AG09319 (cell line): ENCODE results near the gene BRWD1.

ENCODE experiments used
- DNase-seq: peaks from one replicate; pipeline ENCODE4 v3.0.0-alpha.2; 2010; ENCODE audit warnings: low read depth; ENCODE audit errors: extremely low read depth
- TF ChIP-seq, protein P1 (sequence below): IDR thresholded peaks from 2 replicates; pipeline ENCODE4 v1.5.1; 2011; ENCODE audit warnings: low read depth, mild to moderate bottlenecking, inconsistent platforms, low read length, moderate library complexity

The BRWD1 gene

DNA sequence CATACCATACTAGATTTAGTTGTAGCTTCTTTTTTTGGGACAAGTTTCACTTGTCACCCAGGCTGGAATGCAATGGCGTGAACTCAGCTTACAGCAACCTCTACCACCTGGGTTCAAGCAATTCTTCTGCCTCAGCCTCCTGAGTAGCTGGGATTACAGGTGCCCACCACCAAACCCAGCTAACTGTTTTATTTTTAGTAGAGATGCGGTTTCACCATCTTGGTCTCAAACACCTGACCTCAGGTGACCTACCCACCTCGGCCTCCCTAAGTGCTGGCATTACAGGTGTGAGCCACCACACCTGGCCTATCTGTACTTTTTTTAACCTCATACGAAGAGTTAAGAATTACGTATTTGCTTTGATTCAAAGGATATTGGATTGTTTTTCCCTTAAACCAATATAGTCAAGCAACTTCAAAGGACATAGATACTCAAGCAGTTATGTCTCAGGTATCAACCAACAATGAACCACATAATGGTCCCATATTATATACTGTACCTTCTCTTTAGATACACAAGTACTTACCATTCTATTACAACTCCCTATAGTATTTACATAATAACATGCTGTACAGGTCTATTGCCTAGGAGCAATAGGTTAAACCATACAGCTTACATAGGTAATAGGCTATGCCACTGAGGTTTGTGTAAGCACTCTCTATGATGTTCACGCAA, 28.0 kb upstream of the BRWD1 start:
- no peak for DNase-seq
- TF ChIP-seq, protein P1, sequence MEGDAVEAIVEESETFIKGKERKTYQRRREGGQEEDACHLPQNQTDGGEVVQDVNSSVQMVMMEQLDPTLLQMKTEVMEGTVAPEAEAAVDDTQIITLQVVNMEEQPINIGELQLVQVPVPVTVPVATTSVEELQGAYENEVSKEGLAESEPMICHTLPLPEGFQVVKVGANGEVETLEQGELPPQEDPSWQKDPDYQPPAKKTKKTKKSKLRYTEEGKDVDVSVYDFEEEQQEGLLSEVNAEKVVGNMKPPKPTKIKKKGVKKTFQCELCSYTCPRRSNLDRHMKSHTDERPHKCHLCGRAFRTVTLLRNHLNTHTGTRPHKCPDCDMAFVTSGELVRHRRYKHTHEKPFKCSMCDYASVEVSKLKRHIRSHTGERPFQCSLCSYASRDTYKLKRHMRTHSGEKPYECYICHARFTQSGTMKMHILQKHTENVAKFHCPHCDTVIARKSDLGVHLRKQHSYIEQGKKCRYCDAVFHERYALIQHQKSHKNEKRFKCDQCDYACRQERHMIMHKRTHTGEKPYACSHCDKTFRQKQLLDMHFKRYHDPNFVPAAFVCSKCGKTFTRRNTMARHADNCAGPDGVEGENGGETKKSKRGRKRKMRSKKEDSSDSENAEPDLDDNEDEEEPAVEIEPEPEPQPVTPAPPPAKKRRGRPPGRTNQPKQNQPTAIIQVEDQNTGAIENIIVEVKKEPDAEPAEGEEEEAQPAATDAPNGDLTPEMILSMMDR, result no peak

- no peak for DNase-seq
- TF ChIP-seq, protein P1, result no peak
Observed at GRCh38 chr21:39340687-39341086, 27.3 kb upstream of the BRWD1 start.

DNA sequence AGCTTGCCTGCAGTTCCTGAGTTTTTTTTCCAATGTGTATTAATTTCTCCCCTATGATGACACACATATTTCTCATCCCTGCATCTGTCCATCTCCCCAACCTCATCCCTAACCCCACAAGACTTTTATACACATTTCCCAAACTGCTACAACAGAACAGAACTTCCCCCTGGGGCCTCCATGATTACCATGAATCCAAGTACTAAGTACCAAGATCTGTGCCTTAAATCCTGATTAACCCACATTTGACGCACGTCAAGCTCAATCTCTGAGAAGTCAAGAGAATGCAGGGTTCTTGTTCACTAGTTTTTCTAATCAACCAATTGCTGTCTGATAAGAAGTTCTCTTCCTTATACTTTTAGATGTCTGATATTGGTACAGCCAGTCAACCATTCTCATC, 25.8 kb upstream of the BRWD1 start:
- TF ChIP-seq, protein P1, result no peak
- no peak for DNase-seq

DNA sequence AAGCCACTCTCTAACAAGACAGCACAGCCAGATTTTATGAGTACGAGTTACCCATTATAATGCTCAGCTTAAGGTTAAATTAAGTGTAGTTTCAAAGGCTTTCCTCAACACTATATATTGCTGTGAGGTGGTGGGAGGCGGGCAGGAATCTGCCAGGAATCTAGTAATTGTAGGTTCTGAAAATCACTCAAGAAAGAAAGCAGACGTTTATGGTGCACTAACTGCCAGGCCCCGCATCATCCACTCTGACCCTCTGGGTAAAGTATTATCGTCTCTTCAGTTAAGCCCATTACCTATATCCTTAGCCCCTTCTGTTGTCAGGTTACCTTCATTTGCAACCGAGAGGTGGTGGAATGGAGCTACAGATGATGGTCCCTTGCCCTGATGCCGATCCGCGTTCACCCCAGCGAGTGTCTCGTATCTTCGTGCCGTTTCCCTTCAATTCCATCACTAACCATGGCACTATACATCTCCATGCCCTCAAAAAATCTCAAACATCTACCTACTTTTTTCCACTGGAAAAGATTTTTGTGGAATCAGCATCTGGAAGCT, 23.1 kb upstream of the BRWD1 start:
- DNase-seq, result no peak
- TF ChIP-seq, protein P1, result no peak

- TF ChIP-seq, protein P1, result no peak
- DNase-seq, result no peak
Observed at GRCh38 chr21:39334611-39335010, 21.2 kb upstream of the BRWD1 start.

DNA sequence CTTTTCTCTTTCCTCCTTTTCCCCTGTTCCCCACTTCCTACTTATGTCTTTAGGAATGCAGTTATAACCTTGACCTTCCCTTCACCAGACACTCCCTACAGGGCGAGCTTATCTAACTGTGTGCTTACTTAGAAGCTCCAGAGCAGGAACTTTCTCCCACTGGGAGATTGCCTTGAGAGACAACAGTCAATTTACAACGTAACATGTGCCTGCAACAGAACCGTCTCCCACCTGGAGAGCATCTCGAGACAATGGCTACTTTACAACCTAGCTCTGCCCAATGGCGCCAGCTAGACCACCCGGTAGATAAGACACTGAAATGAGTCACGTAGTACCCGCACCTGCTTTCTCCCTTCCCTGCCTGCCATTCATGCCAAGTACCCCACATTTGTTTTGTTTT, 18.7 kb upstream of the BRWD1 start:
- TF ChIP-seq, protein P1, result no peak
- DNase-seq, result no peak

- TF ChIP-seq, protein P1, result no peak
- DNase-seq, result no peak
Observed at GRCh38 chr21:39330001-39330400, 16.6 kb upstream of the BRWD1 start.
